MM.1S (cell line): ENCODE results near the gene INPP4B.

Source experiments
- DNase-seq: peaks from one replicate; pipeline ENCODE4 v3.0.0-alpha.2; 2015
- H2AFZ ChIP-seq: fragments of 300-600 bp; sonication (generic); 2 replicates; pipeline ENCODE4 v1.6.0; 2016; ENCODE audit warnings: antibody characterized with exemption, low read length
- H3F3A ChIP-seq: fragments of 300-600 bp; sonication (generic); 2 replicates; pipeline ENCODE4 v1.6.1; 2016; ENCODE audit warnings: mild to moderate bottlenecking, antibody characterized with exemption, low read length, moderate library complexity, mixed read lengths; ENCODE audit not compliant: insufficient read depth
- H3K27ac ChIP-seq: fragments of 300-600 bp; sonication (generic); 2 replicates; pipeline ENCODE4 v1.5.1; 2016; ENCODE audit warnings: mild to moderate bottlenecking, low read length
- H3K27me3 ChIP-seq: fragments of 300-600 bp; sonication (generic); replicated peaks from 2 replicates; pipeline ENCODE4 v1.6.0; 2016; ENCODE audit warnings: low read length; ENCODE audit not compliant: insufficient read depth
- H3K36me3 ChIP-seq: fragments of 300-600 bp; sonication (generic); replicated peaks from 2 replicates; pipeline ENCODE4 v1.6.1; 2016; ENCODE audit warnings: mild to moderate bottlenecking, low read length, mixed read lengths; ENCODE audit not compliant: insufficient read depth
- H3K4me1 ChIP-seq: fragments of 300-600 bp; sonication (generic); 2 replicates; pipeline ENCODE4 v1.6.1; 2016; ENCODE audit warnings: low read length, mixed read lengths
- H3K4me2 ChIP-seq: fragments of 300-600 bp; sonication (generic); 2 replicates; pipeline ENCODE4 v1.6.0; 2016; ENCODE audit warnings: low read depth, low read length
- H3K4me3 ChIP-seq: fragments of 300-600 bp; sonication (generic); 2 replicates; pipeline ENCODE4 v1.5.1; 2016; ENCODE audit warnings: low read length, mixed read lengths
- H3K79me2 ChIP-seq: fragments of 300-600 bp; sonication (generic); 2 replicates; pipeline ENCODE4 v1.6.1; 2016; ENCODE audit warnings: mixed run types, low read length, mixed read lengths
- H3K9ac ChIP-seq: fragments of 300-600 bp; sonication (generic); 2 replicates; pipeline ENCODE4 v1.6.1; 2016; ENCODE audit warnings: low read length, mixed read lengths
- H3K9me2 ChIP-seq: fragments of 300-600 bp; sonication (generic); replicated peaks from 2 replicates; pipeline ENCODE4 v1.6.1; 2016; ENCODE audit warnings: mild to moderate bottlenecking, low read length, mixed read lengths; ENCODE audit not compliant: insufficient read depth
- H3K9me3 ChIP-seq: fragments of 300-600 bp; sonication (generic); replicated peaks from 2 replicates; pipeline ENCODE4 v1.6.1; 2016; ENCODE audit warnings: mild to moderate bottlenecking, low read length, mixed read lengths; ENCODE audit not compliant: insufficient read depth
- H4K20me1 ChIP-seq: fragments of 300-600 bp; sonication (generic); 2 replicates; pipeline ENCODE4 v1.6.1; 2016; ENCODE audit warnings: mild to moderate bottlenecking, low read length, moderate library complexity, mixed read lengths; ENCODE audit not compliant: insufficient read depth
- CTCF ChIP-seq: fragments of 300-600 bp; sonication (generic); IDR thresholded peaks from 2 replicates; pipeline ENCODE4 v1.5.1; 2016; ENCODE audit warnings: antibody characterized with exemption, low read length, mixed read lengths
- EZH2 ChIP-seq: fragments of 300-600 bp; sonication (generic); optimal IDR thresholded peaks from 2 replicates; pipeline ENCODE3; 2017; ENCODE audit warnings: low read depth, mild to moderate bottlenecking, antibody characterized with exemption, low read length, mixed read lengths
- EZH2phosphoT487 ChIP-seq: fragments of 300-600 bp; sonication (generic); IDR thresholded peaks from 2 replicates; pipeline ENCODE4 v1.6.1; 2018; ENCODE audit warnings: antibody characterized with exemption, low read length

The INPP4B gene

GRCh38 chr4:142844782-142845181, 1.3 kb downstream of the INPP4B start:
- Histone ChIP-seq H3K27ac (no peak overlapping the region), H3K4me2 (no peak overlapping the region), H3K4me1 (no peaks in the 10 kb centered on the region), H3K4me3 (no peak overlapping the region), H4K20me1 (no peaks in the 10 kb centered on the region), H3F3A (no peaks in the 10 kb centered on the region), H3K9me2 (no peaks in the 10 kb centered on the region), H3K79me2 (no peaks in the 10 kb centered on the region), H3K27me3 (0 out of 2 replicates have a peak, but pooled peaks cover 7% of the 10 kb centered on the region), H3K36me3 (no peaks in the 10 kb centered on the region), H3K9ac (no peak overlapping the region), H2AFZ (no peak overlapping the region), H3K9me3 (no peaks in the 10 kb centered on the region)
- TF ChIP-seq CTCF (no peak), EZH2phosphoT487 (no peak), EZH2 (no peak)
- no peak for DNase-seq

GRCh38 chr4:142840516-142841123, 5.5 kb downstream of the INPP4B start:
- Histone ChIP-seq H3K79me2 (no peaks in the 10 kb centered on the region), H3K9me2 (no peaks in the 10 kb centered on the region), H3K9me3 (no peaks in the 10 kb centered on the region), H3K4me3 (no peak overlapping the region), H3K9ac (no peak overlapping the region), H3K27ac (no peak overlapping the region), H3K4me1 (no peaks in the 10 kb centered on the region), H3K36me3 (no peaks in the 10 kb centered on the region), H3K4me2 (no peak overlapping the region), H2AFZ (no peak overlapping the region), H3K27me3 (0 out of 2 replicates have a peak, but pooled peaks cover 5% of the 10 kb centered on the region), H4K20me1 (no peaks in the 10 kb centered on the region), H3F3A (no peaks in the 10 kb centered on the region)
- DNase-seq, result peak; percentile 43
- TF ChIP-seq EZH2phosphoT487, result no peak
- peak; percentile 55 for TF ChIP-seq CTCF

GRCh38 chr4:142838778-142839177, 7.3 kb downstream of the INPP4B start:
- no peaks in the 10 kb centered on the region for H3K27me3 ChIP-seq
- H3K27ac ChIP-seq, result no peak overlapping the region
- no peaks in the 10 kb centered on the region for H3K36me3 ChIP-seq
- no peak overlapping the region for H3K4me2 ChIP-seq
- no peaks in the 10 kb centered on the region for H3K4me1 ChIP-seq
- no peak overlapping the region for H3K4me3 ChIP-seq
- H3K9ac ChIP-seq, result no peak overlapping the region
- no peak overlapping the region for H2AFZ ChIP-seq
- no peaks in the 10 kb centered on the region for H3F3A ChIP-seq
- no peaks in the 10 kb centered on the region for H3K9me3 ChIP-seq
- no peaks in the 10 kb centered on the region for H3K79me2 ChIP-seq
- TF ChIP-seq CTCF (no peak), EZH2phosphoT487 (no peak), EZH2 (no peak)
- no peaks in the 10 kb centered on the region for H3K9me2 ChIP-seq
- no peak for DNase-seq
- H4K20me1 ChIP-seq, result no peaks in the 10 kb centered on the region
